H1 (cell line): ENCODE results near the gene SPINK4. TPM values are rescaled to one million over a fixed set of nuclear protein-coding genes. Genes with fewer than 3 reads are reported as not detected.

ENCODE experiments used
- CTCF ChIA-PET: fragments of 300-600 bp; sonication (Branson Sonifier 250); formaldehyde crosslinking; loops from one replicate; lab custom pipeline; 2021; ENCODE audit not compliant: partially characterized antibody; lab: Charles Lee
- POLR2A ChIA-PET: fragments of 300-600 bp; sonication (Branson Sonifier 250); formaldehyde crosslinking; loops from one replicate; lab custom pipeline; 2021; ENCODE audit warnings: inconsistent platforms; ENCODE audit not compliant: partially characterized antibody; lab: Charles Lee
- DNase-seq, 2 experiments: peaks; one replicate each; pipeline versions ENCODE4 v3.0.0 to v3.0.0-alpha.2; 2010 to 2022; ENCODE audit warnings: low spot score in 2 of 2, low read depth in 1 of 2, mixed read lengths in 1 of 2
- FAIRE-seq: peaks from 2 replicates; lab custom pipeline; 2011; peaks lifted over from hg19 to GRCh38; lab: Jason Lieb, UNC
- H2AFZ ChIP-seq: 2 replicates; pipeline ENCODE4 v1.8.1; 2012; ENCODE audit warnings: low read length, inconsistent platforms
- H2AK5ac ChIP-seq: 2 replicates; pipeline ENCODE4 v1.6.1; 2013; ENCODE audit warnings: low read depth, low read length
- H2BK120ac ChIP-seq: replicated peaks from 2 replicates; pipeline ENCODE3; 2013; ENCODE audit warnings: low read depth, low read length, inconsistent platforms
- H2BK12ac ChIP-seq: 2 replicates; pipeline ENCODE4 v1.6.1; 2013; ENCODE audit warnings: low read depth, low read length
- H2BK15ac ChIP-seq: 2 replicates; pipeline ENCODE4 v1.6.1; 2013; ENCODE audit warnings: low read length
- H2BK20ac ChIP-seq: 2 replicates; pipeline ENCODE4 v1.6.1; 2013; ENCODE audit warnings: low read length
- H2BK5ac ChIP-seq: 2 replicates; pipeline ENCODE4 v1.6.1; 2013; ENCODE audit warnings: low read depth, low read length
- H3K14ac ChIP-seq: 2 replicates; pipeline ENCODE4 v1.6.1; 2013; ENCODE audit warnings: inconsistent platforms; ENCODE audit not compliant: insufficient read length
- H3K18ac ChIP-seq: 2 replicates; pipeline ENCODE4 v1.6.1; 2013; ENCODE audit warnings: low read length; ENCODE audit errors: extremely low read depth
- H3K23ac ChIP-seq: 2 replicates; pipeline ENCODE4 v1.6.1; 2013; ENCODE audit warnings: inconsistent platforms; ENCODE audit not compliant: insufficient read length
- H3K23me2 ChIP-seq: 2 replicates; pipeline ENCODE4 v1.6.1; 2013; ENCODE audit warnings: low read depth, low read length
- H3K27ac ChIP-seq: 2 replicates; pipeline ENCODE4 v1.6.1; 2011; ENCODE audit warnings: low read depth, low read length, inconsistent platforms
- H3K27me3 ChIP-seq, 4 experiments: replicated peaks in 1 of 4; 1 replicate in 1 of 4; 2 replicates in 3 of 4; pipeline versions ENCODE4 v1.6.1 to v1.8.1; 2011 to 2013; ENCODE audit warnings: low read length in 3 of 4, mild to moderate bottlenecking in 3 of 4, inconsistent platforms in 2 of 4, mixed read lengths in 2 of 4, moderate library complexity in 1 of 4; ENCODE audit not compliant: control insufficient read depth in 3 of 4, insufficient read depth in 3 of 4; ENCODE audit errors: extremely low read depth in 1 of 4
- H3K36me3 ChIP-seq, 4 experiments: 2 replicates each; pipeline versions ENCODE4 v1.6.1 to v1.8.1; 2011 to 2013; ENCODE audit warnings: mild to moderate bottlenecking in 4 of 4, low read length in 3 of 4, moderate library complexity in 2 of 4, control low read depth in 1 of 4, inconsistent platforms in 1 of 4; ENCODE audit not compliant: insufficient read depth in 4 of 4, control insufficient read depth in 2 of 4
- H3K4ac ChIP-seq: replicated peaks from 2 replicates; pipeline ENCODE3; 2013; ENCODE audit warnings: low read length, low read depth, mixed read lengths, inconsistent platforms; ENCODE audit not compliant: insufficient read length
- H3K4me1 ChIP-seq, 4 experiments: replicated peaks in 1 of 4; 1 replicate in 1 of 4; 2 replicates in 3 of 4; pipeline versions ENCODE4 v1.6.1 to v1.8.1; 2011 to 2013; ENCODE audit warnings: low read length in 3 of 4, inconsistent platforms in 2 of 4, mixed read lengths in 1 of 4; ENCODE audit not compliant: insufficient read depth in 4 of 4, control insufficient read depth in 3 of 4
- H3K4me2 ChIP-seq, 2 experiments: 2 replicates each; pipeline versions ENCODE4 v1.6.1 to v1.8.1; 2011 to 2013; ENCODE audit warnings: low read depth in 2 of 2, low read length in 2 of 2, control low read depth in 1 of 2, inconsistent platforms in 1 of 2, mild to moderate bottlenecking in 1 of 2; ENCODE audit not compliant: insufficient read depth in 1 of 2
- H3K4me3 ChIP-seq, 4 experiments: fragments of 200-600, 300-600 bp in 1 of 4; sonication (generic), shearing (Covaris generic), sonication (Bioruptor Twin) in 1 of 4; 2 replicates each; pipeline versions ENCODE4 v1.5.1 to v1.8.1; 2011 to 2016; ENCODE audit warnings: low read length in 4 of 4, low read depth in 3 of 4, control low read depth in 2 of 4, inconsistent platforms in 2 of 4, mild to moderate bottlenecking in 2 of 4, mixed read lengths in 1 of 4, moderate library complexity in 1 of 4; ENCODE audit not compliant: insufficient read depth in 2 of 4; ENCODE audit errors: extremely low read depth in 1 of 4
- H3K56ac ChIP-seq: replicated peaks from 2 replicates; pipeline ENCODE3; 2013; ENCODE audit warnings: low read depth, mild to moderate bottlenecking, mixed read lengths, low read length, inconsistent platforms; ENCODE audit not compliant: insufficient read length
- H3K79me1 ChIP-seq: 2 replicates; pipeline ENCODE4 v1.6.1; 2013; ENCODE audit warnings: low read depth, low read length, control low read depth
- H3K79me2 ChIP-seq, 2 experiments: 2 replicates each; pipeline versions ENCODE4 v1.6.1 to v1.8.1; 2012 to 2013; ENCODE audit warnings: low read length in 2 of 2, mild to moderate bottlenecking in 2 of 2, inconsistent platforms in 1 of 2; ENCODE audit not compliant: insufficient read depth in 2 of 2, control insufficient read depth in 1 of 2
- H3K9ac ChIP-seq, 4 experiments: replicated peaks in 1 of 4; 1 replicate in 1 of 4; 2 replicates in 3 of 4; pipeline versions ENCODE4 v1.6.1 to v1.8.1; 2011 to 2013; ENCODE audit warnings: low read depth in 3 of 4, low read length in 3 of 4, control low read depth in 2 of 4, mild to moderate bottlenecking in 2 of 4, moderate library complexity in 2 of 4, inconsistent platforms in 1 of 4; ENCODE audit errors: extremely low read depth in 1 of 4
- H3K9me3 ChIP-seq, 2 experiments: 2 replicates each; pipeline versions ENCODE4 v1.6.1 to v1.8.1; 2012 to 2013; ENCODE audit warnings: mild to moderate bottlenecking in 2 of 2, moderate library complexity in 2 of 2, control low read depth in 1 of 2, inconsistent platforms in 1 of 2, low read depth in 1 of 2, low read length in 1 of 2, mixed read lengths in 1 of 2; ENCODE audit not compliant: insufficient read depth in 2 of 2
- H4K20me1 ChIP-seq, 2 experiments: replicated peaks in 1 of 2; 2 replicates each; pipeline versions ENCODE3 to v1.8.1; 2011 to 2013; ENCODE audit warnings: inconsistent platforms in 2 of 2, low read length in 2 of 2, mild to moderate bottlenecking in 1 of 2; ENCODE audit not compliant: insufficient read depth in 2 of 2, control insufficient read depth in 1 of 2
- H4K5ac ChIP-seq: 2 replicates; pipeline ENCODE4 v1.6.1; 2013; ENCODE audit warnings: low read length, low read depth, mixed read lengths, inconsistent platforms; ENCODE audit not compliant: insufficient read length
- H4K8ac ChIP-seq: 2 replicates; pipeline ENCODE4 v1.8.0; 2013; ENCODE audit warnings: mild to moderate bottlenecking, moderate library complexity, low read length, inconsistent platforms; ENCODE audit not compliant: insufficient read depth; ENCODE audit errors: extremely low read depth
- H4K91ac ChIP-seq: replicated peaks from 2 replicates; pipeline ENCODE3; 2013; ENCODE audit warnings: low read length, mixed read lengths, inconsistent platforms; ENCODE audit not compliant: insufficient read length
- CHD1 ChIP-seq: IDR thresholded peaks from 2 replicates; pipeline ENCODE4 v1.6.1; 2012; ENCODE audit warnings: low read depth, low read length, improper control_type of control experiment
- CHD2 ChIP-seq: IDR thresholded peaks from 2 replicates; pipeline ENCODE4 v1.6.1; 2012; ENCODE audit warnings: low read length, improper control_type of control experiment
- EZH2 ChIP-seq: fragments of 200-600 bp; sonication (generic); IDR thresholded peaks from 2 replicates; pipeline ENCODE4 v1.7.1; 2012; ENCODE audit warnings: low read depth, mild to moderate bottlenecking, moderate library complexity, low read length, inconsistent platforms; ENCODE audit not compliant: severe bottlenecking
- GTF2F1 ChIP-seq: IDR thresholded peaks from 2 replicates; pipeline ENCODE4 v1.6.1; 2012; ENCODE audit warnings: low read depth, low read length, improper control_type of control experiment, borderline replicate concordance
- POLR2A ChIP-seq, 2 experiments: IDR thresholded peaks; 1 replicate in 1 of 2; 2 replicates in 1 of 2; pipeline ENCODE4 v1.6.1; 2011; ENCODE audit warnings: low read depth in 2 of 2, low read length in 2 of 2, mild to moderate bottlenecking in 2 of 2; ENCODE audit errors: control extremely low read depth in 1 of 2
- SRF ChIP-seq: IDR thresholded peaks from 2 replicates; pipeline ENCODE4 v1.6.1; 2011; ENCODE audit warnings: mild to moderate bottlenecking, low read depth, low read length, moderate library complexity
- TEAD4 ChIP-seq: IDR thresholded peaks from 2 replicates; pipeline ENCODE4 v1.6.1; 2012; ENCODE audit warnings: low read depth, low read length, inconsistent platforms, mixed read lengths
- WGBS, 2 experiments: shearing (Covaris generic) in 1 of 2; methylation state at CpG; one replicate each; pipeline versions ENCODE4 v1.1.6 to v1.1.7; 2013 to 2015; ENCODE audit warnings: low lambda C conversion rate in 2 of 2, mixed read lengths in 2 of 2, inconsistent platforms in 1 of 2, low coverage in 1 of 2, missing lambda C conversion rate in 1 of 2; ENCODE audit not compliant: insufficient replicate concordance in 2 of 2, insufficient coverage in 1 of 2, insufficient read length in 1 of 2; ENCODE audit errors: extremely low coverage in 1 of 2, missing lambda C conversion rate in 1 of 2; 5-methylcytosine and 5-hydroxymethylcytosine counted together
- polyA plus RNA-seq, 7 experiments: library from polyadenylated mRNA; depleted of rRNA in 3 of 7; stranded (reverse) in 5 of 7; unstranded in 2 of 7; fragments of >200 nt in 5 of 7; fragments of 200-250 nt in 2 of 7; gene quantifications; 1 replicate in 5 of 7; 2 replicates in 1 of 7; 4 replicates in 1 of 7; pipeline versions ENCODE4 v1.2.1 to v1.2.3, GENCODE V29; 2011 to 2013; ENCODE audit warnings: missing spikeins in 2 of 7, mixed read lengths in 2 of 7
- total RNA-seq: library from RNA; stranded (reverse); fragmentation: NEBNext Ultra II Directional; extraction: Animal tissue kit (Norgen Biotek cat#: 25700); gene quantifications from 2 replicates; pipeline ENCODE4 v1.2.1, GENCODE V29; 2021
- TF ChIP-seq, protein P1 (sequence below): IDR thresholded peaks from 2 replicates; pipeline ENCODE4 v1.6.1; 2012; ENCODE audit warnings: inconsistent platforms

The SPINK4 gene
- total and polyA plus RNA-seq, 2 of the 8 experiments (the other 6 are each of a cell fraction or from before 2014, with no cell fraction given): not detected

DNA sequence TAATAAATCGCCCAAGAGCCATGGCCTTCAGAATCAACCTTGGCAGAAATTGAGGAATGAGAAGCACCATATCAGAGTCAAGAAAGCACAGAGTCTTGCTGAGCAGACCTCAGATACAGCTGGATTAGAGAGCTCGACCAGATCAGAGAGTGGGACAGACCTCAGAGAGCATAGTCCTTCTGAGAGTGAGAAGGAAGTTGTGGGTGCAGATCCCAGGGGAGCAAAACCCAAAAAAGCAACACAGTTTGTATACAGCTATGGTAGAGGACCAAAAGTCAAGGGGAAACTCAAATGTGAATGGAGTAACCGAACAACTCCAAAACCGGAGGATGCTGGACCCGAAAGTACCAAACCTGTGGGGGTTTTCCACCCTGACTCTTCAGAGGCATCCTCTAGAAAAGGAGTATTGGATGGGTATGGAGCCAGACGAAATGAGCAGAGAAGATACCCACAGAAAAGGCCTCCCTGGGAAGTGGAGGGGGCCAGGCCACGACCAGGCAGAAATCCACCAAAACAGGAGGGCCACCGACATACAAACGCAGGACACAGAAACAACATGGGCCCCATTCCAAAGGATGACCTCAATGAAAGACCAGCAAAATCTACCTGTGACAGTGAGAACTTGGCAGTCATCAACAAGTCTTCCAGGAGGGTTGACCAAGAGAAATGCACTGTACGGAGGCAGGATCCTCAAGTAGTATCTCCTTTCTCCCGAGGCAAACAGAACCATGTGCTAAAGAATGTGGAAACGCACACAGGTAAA, 54.9 kb downstream of the SPINK4 start:
- FAIRE-seq (no peak), DNase-seq (no peak)
- Histone ChIP-seq H3K4me3 (no peak overlapping the region), H4K20me1 (no peaks in the 10 kb centered on the region), H2AFZ (no peak overlapping the region), H4K91ac (no peak overlapping the region), H3K4me2 (no peak overlapping the region), H3K79me1 (peaks cover 3% of the 10 kb centered on the region), H3K14ac (no peak overlapping the region), H3K79me2 (peaks cover 0 to 52% of the 10 kb centered on the region in 2 experiments; a peak in 3 of 4 replicates), H3K27me3 (no peaks in the 10 kb centered on the region), H3K23me2 (no peaks in the 10 kb centered on the region; the same call in 1 of the 2 replicates), H3K36me3 (peaks cover 0 to 51% (median 33%) of the 10 kb centered on the region in 4 experiments; a peak in 6 of 8 replicates), H4K5ac (no peak overlapping the region), H3K4ac (no peak overlapping the region), H3K9me3 (no peaks in the 10 kb centered on the region), H3K18ac (no peak overlapping the region), H2BK12ac (no peak overlapping the region), H2BK15ac (no peak overlapping the region), H4K8ac (no peak overlapping the region), H3K56ac (no peak overlapping the region), H2BK5ac (no peak overlapping the region), H2BK20ac (no peak overlapping the region), H3K9ac (no peak overlapping the region; a peak in 1 of 7 replicates), H2AK5ac (no peak overlapping the region), H3K4me1 (no peaks in the 10 kb centered on the region; a peak in 1 of 7 replicates), H3K23ac (no peak overlapping the region), H2BK120ac (no peak overlapping the region), H3K27ac (no peak overlapping the region)
- ChIA-PET POLR2A (no interaction called here), CTCF (no interaction called here)
- 90% methylated on average over 12 of the region's 12 CpGs; no CpG with 5 or more reads in 1 of the 2 experiments for WGBS, 2 experiments
- TF ChIP-seq SRF (no peak), EZH2 (no peak), GTF2F1 (no peak), TEAD4 (no peak), POLR2A (IDR thresholded peaks at IDR 0.05; ENCODE audit: control extremely low read depth in 1 of 2, low read depth in 2 of 2, low read length in 2 of 2) (no peak), CHD1 (no peak), CHD2 (no peak)
- TF ChIP-seq, protein P1, sequence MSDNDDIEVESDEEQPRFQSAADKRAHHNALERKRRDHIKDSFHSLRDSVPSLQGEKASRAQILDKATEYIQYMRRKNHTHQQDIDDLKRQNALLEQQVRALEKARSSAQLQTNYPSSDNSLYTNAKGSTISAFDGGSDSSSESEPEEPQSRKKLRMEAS: no peak
